ENCODE data around the gene FTO. TPM values are rescaled to one million over a fixed set of nuclear protein-coding genes. Genes with fewer than 3 reads are reported as not detected.

FTO gene
- total RNA-seq, 4 donors from 2014 or later, result 98.1 to 127 (median 109) TPM

GRCh38 chr16:53922807-53923571, 219.0 kb downstream of the FTO start:
- DNase-seq (ENCODE audit: low spot score in 2 of 2), result no peak
- TF ChIP-seq EP300 (IDR thresholded peaks at IDR 0.05), result no peak
- TF ChIP-seq CTCF (IDR thresholded peaks at IDR 0.05), result no peak
- TF ChIP-seq POLR2A (IDR thresholded peaks at IDR 0.05), result no peak
- WGBS, 2 donors, result 43 to 52% methylated on average over 9 of the region's 9 CpGs

GRCh38 chr16:53924331-53925106, 220.6 kb downstream of the FTO start:
- Histone ChIP-seq H3K9me3 (no peaks in the 10 kb centered on the region), H3K27me3 (no peaks in the 10 kb centered on the region), H3K27ac (no peak overlapping the region), H3K4me3 (no peak overlapping the region), H3K36me3 (no peaks in the 10 kb centered on the region), H3K4me1 (no peaks in the 10 kb centered on the region)
- no peak for DNase-seq (ENCODE audit: low spot score in 2 of 2)
- 81 to 91% methylated on average over 8 of the region's 8 CpGs for WGBS, 2 donors
- no peak for TF ChIP-seq CTCF (IDR thresholded peaks at IDR 0.05)
- no peak for TF ChIP-seq POLR2A (IDR thresholded peaks at IDR 0.05)
- TF ChIP-seq EP300 (IDR thresholded peaks at IDR 0.05), result no peak

More at GRCh38 chr16:53922807-53923571, 219.0 kb downstream of the FTO start:
- H3K4me1 ChIP-seq, result no peaks in the 10 kb centered on the region
- H3K4me3 ChIP-seq, result no peak overlapping the region
- H3K9me3 ChIP-seq, result no peaks in the 10 kb centered on the region
- no peaks in the 10 kb centered on the region for H3K36me3 ChIP-seq
- H3K27ac ChIP-seq, result no peak overlapping the region
- H3K27me3 ChIP-seq, result no peaks in the 10 kb centered on the region

GRCh38 chr16:53925107-53925410, 221.1 kb downstream of the FTO start:
- H3K27me3 ChIP-seq, result no peaks in the 10 kb centered on the region
- H3K36me3 ChIP-seq, result no peaks in the 10 kb centered on the region
- H3K4me3 ChIP-seq, result no peak overlapping the region
- no peak for DNase-seq (ENCODE audit: low spot score in 2 of 2)
- H3K9me3 ChIP-seq, result no peaks in the 10 kb centered on the region
- 89 to 91% methylated on average over 1 of the region's 1 CpG for WGBS, 2 donors
- TF ChIP-seq CTCF (IDR thresholded peaks at IDR 0.05), result no peak
- H3K4me1 ChIP-seq, result no peaks in the 10 kb centered on the region
- no peak overlapping the region for H3K27ac ChIP-seq

- DNase-seq (ENCODE audit: low spot score in 2 of 2), result no peak
- no peaks in the 10 kb centered on the region for H3K4me1 ChIP-seq
- no peak overlapping the region for H3K27ac ChIP-seq
- H3K9me3 ChIP-seq, result no peaks in the 10 kb centered on the region
- no peaks in the 10 kb centered on the region for H3K36me3 ChIP-seq
- no peak overlapping the region for H3K4me3 ChIP-seq
- 82 to 84% methylated on average over 3 of the region's 3 CpGs for WGBS, 2 donors
- H3K27me3 ChIP-seq, result no peaks in the 10 kb centered on the region
- no peak for TF ChIP-seq EP300 (IDR thresholded peaks at IDR 0.05)
- no peak for TF ChIP-seq POLR2A (IDR thresholded peaks at IDR 0.05)
- no peak for TF ChIP-seq CTCF (IDR thresholded peaks at IDR 0.05)
These were observed 221.6 kb downstream of the FTO start for GRCh38 chr16:53925526-53925925.

GRCh38 chr16:53926209-53926608, 222.3 kb downstream of the FTO start:
- H3K36me3 ChIP-seq, result no peaks in the 10 kb centered on the region
- no peak for DNase-seq (ENCODE audit: low spot score in 2 of 2)
- 87 to 91% methylated on average over 4 of the region's 4 CpGs for WGBS, 2 donors
- H3K27me3 ChIP-seq, result no peaks in the 10 kb centered on the region
- no peak overlapping the region for H3K27ac ChIP-seq
- TF ChIP-seq EP300 (IDR thresholded peaks at IDR 0.05), result no peak
- no peak for TF ChIP-seq POLR2A (IDR thresholded peaks at IDR 0.05)
- TF ChIP-seq CTCF (IDR thresholded peaks at IDR 0.05), result no peak
- H3K4me1 ChIP-seq, result no peaks in the 10 kb centered on the region
- no peaks in the 10 kb centered on the region for H3K9me3 ChIP-seq
- no peak overlapping the region for H3K4me3 ChIP-seq

Data from tibial nerve (tissue), 4 donors.